Stimulated activated CD4-positive, alpha-beta T cell treated with anti-CD3 and anti-CD28 coated beads, Interleukin-1b, Interleukin-23, amount 100 ng/mL, for 1 hour (primary cell): ENCODE data around the gene TNFAIP2.
"Not testable (repeated sequence)": the region's sequence is repeated elsewhere in the genome, so short reads cannot be mapped to it uniquely, and the experiment has no call there.

Experiments
- DNase-seq, 2 donors: peaks; one replicate each; pipeline ENCODE4 v3.0.0-alpha.2; 2020; ENCODE audit warnings: low read depth in 2 of 2

Gene TNFAIP2

DNA sequence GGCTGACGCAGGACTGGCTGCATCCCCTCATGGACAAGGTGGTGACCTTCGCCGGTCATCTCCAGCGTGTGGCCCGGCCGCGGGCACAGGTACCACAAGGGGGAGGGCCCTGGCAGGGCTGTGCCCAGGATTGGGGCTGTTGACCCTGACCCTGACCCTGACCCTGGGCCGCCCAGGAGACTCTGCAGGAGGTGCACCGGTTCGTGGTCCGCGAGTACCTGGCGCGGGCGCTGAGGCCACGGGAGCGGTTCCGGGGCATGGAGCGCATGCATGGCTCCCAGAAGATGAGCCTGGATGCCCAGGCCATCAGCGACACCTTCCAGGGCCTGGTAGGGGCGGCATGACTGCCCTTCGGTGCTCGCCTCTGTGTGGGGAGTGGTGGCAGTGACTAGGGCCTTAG lies 15.8 kb upstream of the TNFAIP2 start:
- no peak for DNase-seq

DNA sequence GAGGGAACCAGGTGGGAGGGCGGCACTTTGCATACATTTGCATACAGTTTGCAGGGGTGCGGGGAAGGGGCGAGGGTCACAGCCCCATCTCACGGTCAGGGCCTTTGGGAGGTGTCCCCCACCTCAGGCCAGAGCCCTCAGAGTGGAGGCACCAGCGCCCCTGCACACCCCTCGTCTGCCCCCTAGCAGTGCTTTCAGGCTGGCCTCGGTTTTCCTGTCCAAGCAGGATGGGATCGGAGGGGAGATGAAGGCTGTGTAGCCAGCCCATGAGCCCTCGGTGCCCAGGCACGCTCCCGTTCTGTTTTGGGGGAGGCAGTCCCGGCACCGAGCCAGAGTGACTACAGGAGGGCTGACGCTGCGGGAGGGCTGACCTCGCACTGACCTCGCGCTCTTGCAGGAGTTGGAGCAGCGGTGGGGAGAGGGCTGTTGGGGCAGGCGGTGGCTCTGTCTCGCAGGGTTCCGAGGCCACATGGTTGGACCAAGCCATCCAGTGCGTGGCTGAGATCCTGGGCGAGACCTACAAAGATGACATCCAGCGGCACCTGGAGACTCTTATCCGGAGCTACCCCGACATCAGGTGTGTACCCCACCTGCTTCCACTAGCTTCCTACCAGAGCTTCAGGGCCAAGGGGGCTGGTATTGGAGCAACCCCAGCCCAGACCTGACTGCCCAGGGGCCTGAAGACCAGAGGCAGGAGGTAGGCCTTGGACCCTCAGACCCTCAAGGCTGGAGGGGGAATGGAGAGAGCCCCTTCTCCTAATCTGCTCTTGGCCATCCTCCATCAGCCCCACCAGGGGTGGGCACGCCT lies 15.1 kb upstream of the TNFAIP2 start:
- DNase-seq: no peak

GRCh38 chr14:103108749-103109207 lies 14.5 kb upstream of the TNFAIP2 start:
- no peak for DNase-seq

DNA sequence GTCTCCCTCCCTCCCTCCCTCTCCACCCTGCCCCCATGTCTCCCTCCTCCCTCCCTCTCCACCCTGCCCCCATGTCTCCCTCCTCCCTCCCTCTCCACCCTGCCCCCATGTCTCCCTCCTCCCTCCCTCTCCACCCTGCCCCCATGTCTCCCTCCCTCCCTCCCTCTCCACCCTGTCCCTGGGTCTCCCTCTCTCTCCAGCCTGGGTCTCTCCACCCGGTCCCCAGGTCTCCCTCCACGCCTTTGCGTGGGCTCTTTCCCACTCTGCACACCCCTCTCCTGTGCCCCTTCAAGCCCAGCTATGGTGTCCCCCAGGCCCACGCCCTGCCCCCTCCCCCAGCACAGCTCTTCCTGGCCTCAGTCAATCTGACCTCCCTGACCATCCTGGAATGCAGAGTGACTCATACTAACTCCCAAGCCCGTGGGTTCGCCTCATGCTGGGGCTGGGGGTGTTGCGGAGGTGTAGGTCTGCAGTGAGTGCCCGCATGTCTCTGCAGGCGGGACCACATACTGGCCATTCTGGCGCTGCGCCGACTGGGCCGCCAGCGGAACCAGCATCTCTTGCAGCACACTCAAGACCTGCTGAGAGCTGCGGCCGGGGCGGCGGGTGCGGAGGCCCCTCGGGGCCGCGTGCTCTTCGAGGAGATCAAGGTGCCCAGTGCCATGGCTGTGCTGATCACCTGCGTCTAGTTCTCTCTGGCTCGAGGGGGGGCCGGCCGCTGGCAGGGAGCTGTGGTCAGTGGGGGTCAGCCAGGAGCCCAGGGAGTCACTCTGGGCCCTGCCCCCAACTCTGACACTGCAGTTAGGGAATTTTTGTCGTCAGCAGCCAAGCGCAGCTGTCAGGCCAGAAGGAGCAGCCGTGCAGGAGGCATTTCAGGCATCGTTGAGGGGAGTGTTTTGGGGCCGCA lies 13.5 kb upstream of the TNFAIP2 start:
- DNase-seq: no peak

GRCh38 chr14:103110681-103111231 lies 12.5 kb upstream of the TNFAIP2 start:
- no peak for DNase-seq

GRCh38 chr14:103111232-103111868 lies 11.9 kb upstream of the TNFAIP2 start:
- no peak for DNase-seq

GRCh38 chr14:103112400-103113243 lies 10.6 kb upstream of the TNFAIP2 start:
- DNase-seq: no peak

DNA sequence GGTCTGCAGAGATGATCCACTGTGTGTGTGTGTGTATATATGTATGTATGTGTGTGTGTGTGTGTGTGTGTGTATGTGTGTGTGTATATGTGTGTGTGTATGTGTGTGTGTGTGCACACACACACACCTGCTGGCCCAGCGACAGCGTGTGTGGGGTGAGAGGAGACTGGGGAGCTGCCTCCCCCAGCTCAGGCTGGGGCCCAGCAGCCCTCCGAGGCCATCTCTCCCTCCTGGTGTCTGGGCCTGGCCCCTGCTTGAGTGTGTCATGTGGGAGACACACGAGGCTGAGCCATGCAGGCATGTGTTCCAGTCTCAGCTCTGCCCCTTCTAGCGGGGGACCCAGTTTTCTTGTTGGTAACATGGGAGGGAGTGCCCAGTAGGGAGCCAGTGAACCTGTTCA lies 10.0 kb upstream of the TNFAIP2 start:
- DNase-seq: no peak

DNA sequence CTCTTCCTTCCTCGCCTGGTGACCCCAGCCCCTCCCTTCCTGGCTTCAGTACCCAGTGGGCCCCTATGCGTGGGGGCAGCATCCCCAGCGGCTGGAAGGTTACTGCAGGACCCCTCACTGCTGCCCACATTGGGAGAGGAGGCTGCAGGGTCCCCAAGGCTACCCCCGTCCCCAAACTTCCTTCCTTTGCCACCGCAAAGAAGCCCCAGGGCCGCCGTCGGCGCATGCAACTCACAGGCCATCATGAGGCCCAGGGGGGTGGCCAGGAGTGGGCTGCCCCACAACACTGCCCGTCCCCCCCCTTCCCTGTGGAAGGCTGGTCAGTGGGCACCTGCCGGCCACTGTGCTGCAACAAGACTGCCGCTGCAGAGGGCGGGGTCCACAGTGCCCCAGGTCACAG lies 9.5 kb upstream of the TNFAIP2 start:
- no peak for DNase-seq

DNA sequence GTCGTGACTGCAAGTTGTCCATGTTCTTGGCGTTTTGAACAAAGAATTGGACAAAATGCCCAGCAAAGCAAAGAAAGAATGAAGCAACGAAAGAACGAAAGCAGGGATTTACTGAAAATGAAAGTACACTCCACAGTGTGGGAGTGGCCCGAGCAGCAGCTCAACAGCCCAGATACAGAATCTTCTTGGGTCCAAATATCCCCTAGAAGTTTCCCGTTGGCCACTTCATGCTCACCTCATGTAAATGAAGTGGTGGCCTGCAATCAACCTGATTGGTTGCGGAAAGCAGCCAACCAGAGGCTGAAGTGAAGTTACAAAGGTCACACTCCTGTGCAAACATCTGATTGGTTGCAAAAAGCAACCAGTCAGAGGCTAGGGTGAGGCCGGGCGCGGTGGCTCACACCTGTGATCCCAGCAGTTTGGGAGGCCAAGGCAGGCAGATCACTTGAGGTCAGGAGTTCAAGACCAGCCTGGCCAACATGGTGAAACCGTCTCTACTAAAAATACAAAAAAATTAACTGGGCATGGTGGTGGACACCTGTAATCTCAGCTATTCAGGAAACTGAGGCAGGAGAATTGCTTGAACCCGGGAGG lies 8.1 kb upstream of the TNFAIP2 start:
- not testable (repeated sequence) for DNase-seq

DNA sequence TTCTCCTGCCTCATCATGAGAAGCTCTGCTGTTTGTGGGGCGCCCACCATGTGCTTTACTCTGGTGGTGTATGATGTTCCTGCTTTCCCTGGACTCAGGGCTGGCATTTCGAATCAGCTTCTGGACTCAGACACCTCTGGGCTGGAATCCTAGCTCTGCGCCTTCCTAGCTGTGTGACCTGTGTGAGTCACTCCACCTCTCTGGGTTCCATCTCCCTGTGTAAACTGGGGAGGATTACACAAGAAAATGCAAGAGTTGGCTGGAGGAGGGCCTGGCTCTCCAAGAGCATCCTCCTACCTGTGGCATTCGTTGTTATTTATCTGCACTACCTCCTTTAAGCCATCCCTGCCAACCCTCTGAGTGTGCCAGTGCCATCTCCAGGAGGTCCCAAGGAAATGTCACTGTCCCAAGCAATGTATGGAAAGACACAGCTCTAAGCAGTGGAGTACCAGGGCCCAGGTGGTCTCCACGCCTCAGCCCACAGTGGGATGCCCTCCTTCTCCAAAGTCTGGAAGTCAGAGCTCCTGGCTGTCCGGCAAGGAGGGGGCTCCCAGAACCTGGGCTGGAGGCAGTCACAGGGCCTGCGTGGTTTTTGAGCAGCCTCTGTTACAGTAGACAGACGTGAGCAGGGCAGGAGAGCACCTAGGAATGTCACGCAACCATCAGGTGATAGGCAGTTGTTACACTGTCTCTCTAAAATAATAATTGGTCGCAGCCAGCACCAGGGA lies 7.3 kb upstream of the TNFAIP2 start:
- DNase-seq: no peak

DNA sequence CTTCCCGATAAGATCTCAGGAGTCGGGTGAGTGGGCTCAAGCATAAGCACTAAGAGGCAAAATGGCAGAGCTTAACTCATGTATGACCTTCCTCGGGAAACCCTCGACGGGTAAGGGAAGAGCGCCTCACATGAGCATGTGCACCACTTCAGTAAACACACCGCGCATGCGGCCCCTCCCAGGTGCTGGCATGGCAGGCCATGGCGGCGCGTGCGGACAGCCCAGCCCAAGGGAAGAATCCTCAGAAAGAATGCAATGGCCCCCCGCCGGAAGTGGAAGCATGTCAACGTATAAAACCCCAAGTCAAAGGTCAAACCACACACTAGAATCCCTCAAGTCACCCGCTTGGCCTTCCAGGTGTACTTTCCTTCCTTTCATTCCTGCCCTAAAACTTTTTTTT lies 6.6 kb upstream of the TNFAIP2 start:
- DNase-seq: no peak

DNA sequence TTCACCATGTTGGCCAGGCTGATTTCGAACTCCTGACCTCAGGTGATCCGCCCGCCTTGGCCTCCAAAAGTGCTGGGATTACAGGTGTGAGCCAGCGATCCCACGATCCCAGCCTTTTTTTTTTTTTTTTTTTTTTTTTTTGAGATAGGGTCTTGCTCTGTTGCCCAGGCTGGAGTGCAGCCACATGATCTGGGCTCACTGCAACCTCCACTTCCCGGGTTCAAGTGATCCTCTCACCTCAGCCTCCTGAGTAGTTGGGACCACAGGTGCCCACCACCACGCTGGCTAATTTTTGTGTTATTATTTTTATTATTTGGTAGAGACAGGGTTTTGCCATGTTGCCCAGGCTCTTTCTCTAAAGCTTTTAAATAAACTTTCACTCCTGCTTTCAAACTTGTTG lies 5.8 kb upstream of the TNFAIP2 start:
- DNase-seq: not testable (repeated sequence)

GRCh38 chr14:103118018-103118662 lies 5.1 kb upstream of the TNFAIP2 start:
- no peak for DNase-seq

DNA sequence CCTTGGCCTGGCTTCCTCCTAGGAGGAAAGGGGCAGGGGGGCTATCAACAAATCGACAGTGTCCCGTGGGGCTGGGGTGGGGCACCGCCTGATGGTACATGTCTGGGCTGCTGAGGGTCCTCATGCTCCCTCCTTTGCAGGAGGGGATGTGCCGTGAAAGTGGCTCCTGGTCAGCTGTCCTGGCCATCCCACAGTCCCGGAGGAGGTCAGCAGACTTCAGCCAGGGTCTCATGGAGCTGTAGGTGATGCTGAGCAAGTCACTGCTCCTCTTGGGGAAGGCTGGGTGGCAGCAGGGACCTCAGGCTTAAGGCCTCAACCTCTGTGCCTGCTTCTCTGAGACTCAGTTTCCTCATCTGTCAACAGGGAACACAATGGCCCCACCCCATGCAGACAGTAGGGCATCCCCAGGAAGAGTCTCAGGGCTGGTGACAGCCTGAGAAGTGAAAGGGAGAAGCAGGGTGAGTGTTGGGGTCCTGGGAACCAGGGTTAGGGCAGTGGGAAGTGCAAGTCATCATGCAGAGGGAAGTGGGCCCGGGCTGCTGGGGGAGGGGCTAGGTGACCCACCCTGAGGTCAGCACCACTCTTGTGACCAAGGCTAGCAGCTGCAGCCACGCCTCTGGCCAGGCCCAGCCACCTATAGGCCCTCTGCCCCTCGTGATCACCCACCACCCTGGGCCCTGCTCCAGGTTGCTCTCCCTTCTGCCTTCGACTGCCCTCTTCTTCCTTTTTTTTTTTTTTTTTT lies 4.4 kb upstream of the TNFAIP2 start:
- DNase-seq: no peak

- DNase-seq: not testable (repeated sequence)
These were observed 3.7 kb upstream of the TNFAIP2 start for GRCh38 chr14:103119527-103119926.

DNA sequence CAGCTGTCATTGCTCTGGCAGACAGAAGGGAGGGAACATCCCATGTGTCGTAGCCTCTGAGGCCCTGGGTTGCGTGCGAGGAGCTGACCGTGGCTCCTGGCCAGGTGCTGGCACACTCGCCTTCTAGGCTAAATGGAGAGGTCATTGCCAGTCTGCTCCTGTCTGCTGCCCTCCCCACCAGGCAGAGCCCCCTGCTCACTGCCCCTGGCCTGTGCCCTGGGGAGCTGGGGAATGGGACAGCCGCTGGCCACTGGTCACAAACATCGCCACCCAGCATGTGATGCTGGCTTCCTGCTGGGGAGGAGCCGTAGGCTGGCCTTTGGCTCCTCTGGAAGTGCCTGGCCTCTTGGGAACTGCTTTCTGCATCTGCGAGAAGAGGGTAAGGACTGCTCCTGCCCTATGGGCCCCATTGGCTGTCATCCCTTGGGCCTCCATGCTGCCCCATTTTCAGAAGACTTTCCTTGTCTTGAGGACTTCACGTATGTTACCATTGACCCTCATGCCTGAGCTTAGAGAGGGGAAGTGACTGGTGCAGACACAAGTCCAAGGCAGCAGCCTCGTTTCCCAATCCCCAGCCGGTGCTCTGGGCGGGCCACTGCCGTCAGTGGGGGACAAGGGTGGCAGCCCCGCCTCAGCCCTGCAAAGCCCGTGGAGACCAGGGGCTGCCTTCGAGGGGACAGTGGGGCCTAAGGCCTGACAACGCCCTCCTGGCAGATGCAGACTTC lies 2.0 kb upstream of the TNFAIP2 start:
- DNase-seq: no peak
